IMR-90 (cell line): ENCODE measurements around the gene EIF4EBP2.

Experiments
- BHLHE40 ChIP-seq: fragments of 150-350 bp; IDR thresholded peaks from 2 replicates; pipeline ENCODE4 v1.6.1; 2016; ENCODE audit warnings: mild to moderate bottlenecking, low read depth, low read length
- FOS ChIP-seq: fragments of 150-350 bp; IDR thresholded peaks from 2 replicates; pipeline ENCODE4 v1.6.1; 2016; ENCODE audit warnings: low read depth, low read length
- MAFK ChIP-seq: IDR thresholded peaks from 2 replicates; pipeline ENCODE4 v1.6.1; 2012; ENCODE audit warnings: low read depth, low read length, improper control_type of control experiment
- POLR2A ChIP-seq: IDR thresholded peaks from 2 replicates; pipeline ENCODE4 v1.6.1; 2012; ENCODE audit warnings: mild to moderate bottlenecking, low read depth, low read length
- TF ChIP-seq, protein P1 (sequence below): conservative IDR thresholded peaks from 2 replicates; pipeline ENCODE4 v1.5.1; 2012; ENCODE audit warnings: mild to moderate bottlenecking, low read depth, low read length, improper control_type of control experiment

DNA sequence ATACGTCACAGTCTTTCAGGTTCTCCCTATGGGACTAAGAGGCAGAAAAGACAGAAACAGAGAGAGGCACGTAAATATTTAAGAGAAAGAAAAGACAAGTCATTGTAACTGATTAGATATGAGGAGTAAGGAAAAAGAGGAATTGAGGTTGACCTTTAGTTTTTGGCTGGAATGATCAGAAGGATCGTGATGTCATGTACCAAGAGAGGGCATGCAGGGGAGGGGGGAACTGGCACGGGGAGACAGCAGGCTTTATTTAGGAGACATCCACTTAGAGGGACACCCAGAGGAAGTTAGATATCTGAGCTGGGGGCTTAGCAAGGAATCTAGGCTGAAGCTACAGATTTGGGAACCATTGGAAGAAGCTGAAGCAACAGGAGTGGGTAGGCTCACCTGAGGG lies 12.3 kb upstream of the EIF4EBP2 start:
- TF ChIP-seq POLR2A (no peak), FOS (no peak), BHLHE40 (no peak), MAFK (no peak)
- TF ChIP-seq, protein P1, sequence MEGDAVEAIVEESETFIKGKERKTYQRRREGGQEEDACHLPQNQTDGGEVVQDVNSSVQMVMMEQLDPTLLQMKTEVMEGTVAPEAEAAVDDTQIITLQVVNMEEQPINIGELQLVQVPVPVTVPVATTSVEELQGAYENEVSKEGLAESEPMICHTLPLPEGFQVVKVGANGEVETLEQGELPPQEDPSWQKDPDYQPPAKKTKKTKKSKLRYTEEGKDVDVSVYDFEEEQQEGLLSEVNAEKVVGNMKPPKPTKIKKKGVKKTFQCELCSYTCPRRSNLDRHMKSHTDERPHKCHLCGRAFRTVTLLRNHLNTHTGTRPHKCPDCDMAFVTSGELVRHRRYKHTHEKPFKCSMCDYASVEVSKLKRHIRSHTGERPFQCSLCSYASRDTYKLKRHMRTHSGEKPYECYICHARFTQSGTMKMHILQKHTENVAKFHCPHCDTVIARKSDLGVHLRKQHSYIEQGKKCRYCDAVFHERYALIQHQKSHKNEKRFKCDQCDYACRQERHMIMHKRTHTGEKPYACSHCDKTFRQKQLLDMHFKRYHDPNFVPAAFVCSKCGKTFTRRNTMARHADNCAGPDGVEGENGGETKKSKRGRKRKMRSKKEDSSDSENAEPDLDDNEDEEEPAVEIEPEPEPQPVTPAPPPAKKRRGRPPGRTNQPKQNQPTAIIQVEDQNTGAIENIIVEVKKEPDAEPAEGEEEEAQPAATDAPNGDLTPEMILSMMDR, result no peak
